Activated CD8-positive, alpha-beta memory T cell treated with anti-CD3 and anti-CD28 coated beads, Interleukin-2, amount 50 U/mL, for 24 hours (primary cell): Measurements from ENCODE around the gene CCNDBP1.
"Not testable (repeated sequence)": the region's sequence is repeated elsewhere in the genome, so short reads cannot be mapped to it uniquely, and the experiment has no call there.

Source experiments
- DNase-seq: peaks from one replicate; pipeline ENCODE4 v3.0.0-alpha.2; 2020; ENCODE audit errors: extremely low read depth

CCNDBP1 gene

GRCh38 chr15:43185157-43186002, at the start of gene CCNDBP1:
Gene CCNDBP1 (plus strand): TSS chr15:43185403. CDS start chr15:43185499, 96 bp downstream.
- DNase-seq, result peak; percentile 78

GRCh38 chr15:43143203-43143941, 41.8 kb upstream of the CCNDBP1 start:
- DNase-seq, result no peak

GRCh38 chr15:43144512-43144911, 40.7 kb upstream of the CCNDBP1 start:
- no peak for DNase-seq

GRCh38 chr15:43146184-43146583, 39.0 kb upstream of the CCNDBP1 start:
- no peak for DNase-seq

- no peak for DNase-seq
Measured at GRCh38 chr15:43150191-43150929, 34.8 kb upstream of the CCNDBP1 start.

GRCh38 chr15:43151688-43152087, 33.5 kb upstream of the CCNDBP1 start:
- no peak for DNase-seq

- DNase-seq, result no peak
Measured at GRCh38 chr15:43153269-43153668, 31.9 kb upstream of the CCNDBP1 start.

- no peak for DNase-seq
Measured at GRCh38 chr15:43165801-43166325, 19.3 kb upstream of the CCNDBP1 start.

GRCh38 chr15:43167261-43167660, 17.9 kb upstream of the CCNDBP1 start:
- not testable (repeated sequence) for DNase-seq

- DNase-seq, result no peak
Measured at GRCh38 chr15:43168192-43169107, 16.8 kb upstream of the CCNDBP1 start.

- no peak for DNase-seq
Measured at GRCh38 chr15:43169888-43170287, 15.3 kb upstream of the CCNDBP1 start.

GRCh38 chr15:43175656-43176309, 9.4 kb upstream of the CCNDBP1 start:
- DNase-seq, result not testable (repeated sequence)

GRCh38 chr15:43177147-43177546, 8.1 kb upstream of the CCNDBP1 start:
- not testable (repeated sequence) for DNase-seq

- DNase-seq, result no peak
Measured at GRCh38 chr15:43183270-43183669, 1.9 kb upstream of the CCNDBP1 start.

- DNase-seq, result no peak
Measured at GRCh38 chr15:43184407-43185124, 637 bp upstream of the CCNDBP1 start.

GRCh38 chr15:43186003-43186353, 775 bp downstream of the CCNDBP1 start:
- DNase-seq, result no peak

GRCh38 chr15:43187544-43188155, 2.4 kb downstream of the CCNDBP1 start:
- no peak for DNase-seq

GRCh38 chr15:43189296-43189695, 4.1 kb downstream of the CCNDBP1 start:
- DNase-seq, result no peak

- DNase-seq, result no peak
Measured at GRCh38 chr15:43190178-43190577, 5.0 kb downstream of the CCNDBP1 start.
